ENCODE data around the gene DCC.

DNA sequence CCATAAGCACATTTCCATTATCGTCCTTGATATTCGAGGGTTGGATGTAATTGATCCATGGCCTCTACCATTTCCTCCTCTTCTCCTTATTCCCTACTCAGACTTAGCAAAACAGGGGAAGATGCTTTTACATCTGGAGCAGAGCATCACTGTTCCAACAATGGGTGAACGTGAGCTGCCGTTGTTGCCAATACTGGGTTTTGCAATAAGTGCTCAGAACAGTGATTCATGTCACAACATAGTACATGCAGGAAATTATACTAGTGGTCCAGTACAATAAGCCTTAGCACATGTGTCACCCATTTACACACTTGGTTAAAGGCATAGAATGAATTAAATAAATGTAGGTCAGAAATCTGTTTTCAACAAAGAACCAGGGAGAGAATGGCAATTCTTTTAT, 112.4 kb downstream of the DCC start:
- TF ChIP-seq HDGF (IDR thresholded peaks at IDR 0.05; ENCODE audit: borderline replicate concordance) (no peak), BHLHE40 (IDR thresholded peaks at IDR 0.05; ENCODE audit: borderline replicate concordance) (no peak), TARDBP (IDR thresholded peaks at IDR 0.05) (no peak), FOXA1 (IDR thresholded peaks at IDR 0.05) (no peak), ZNF384 (IDR thresholded peaks at IDR 0.05) (no peak), ARNT (IDR thresholded peaks at IDR 0.05) (no peak), SP1 (IDR thresholded peaks at IDR 0.05) (no peak)

All from HEK293T (cell line).